G401 (cell line): ENCODE measurements around the gene SHROOM1. TPM values are rescaled to one million over a fixed set of nuclear protein-coding genes. Genes with fewer than 3 reads are reported as not detected.

Experiments used
- DNase-seq: peaks from one replicate; pipeline ENCODE4 v3.0.0-alpha.2; 2015; ENCODE audit warnings: low spot score
- in situ Hi-C: cut with HindIII; loops from 2 replicates; pipeline ENCODE4 v1.10.0; 2016; ENCODE audit warnings: low sequenced_read_pairs, mixed read lengths
- total RNA-seq: library from RNA; depleted of rRNA; stranded (reverse); fragments of >200 nt; shearing (Covaris generic); gene quantifications from 2 replicates; pipeline ENCODE4 v1.2.3, GENCODE V29; 2014

The SHROOM1 gene
- total RNA-seq, 1 experiment from 2014 or later: 5.9 TPM

DNA sequence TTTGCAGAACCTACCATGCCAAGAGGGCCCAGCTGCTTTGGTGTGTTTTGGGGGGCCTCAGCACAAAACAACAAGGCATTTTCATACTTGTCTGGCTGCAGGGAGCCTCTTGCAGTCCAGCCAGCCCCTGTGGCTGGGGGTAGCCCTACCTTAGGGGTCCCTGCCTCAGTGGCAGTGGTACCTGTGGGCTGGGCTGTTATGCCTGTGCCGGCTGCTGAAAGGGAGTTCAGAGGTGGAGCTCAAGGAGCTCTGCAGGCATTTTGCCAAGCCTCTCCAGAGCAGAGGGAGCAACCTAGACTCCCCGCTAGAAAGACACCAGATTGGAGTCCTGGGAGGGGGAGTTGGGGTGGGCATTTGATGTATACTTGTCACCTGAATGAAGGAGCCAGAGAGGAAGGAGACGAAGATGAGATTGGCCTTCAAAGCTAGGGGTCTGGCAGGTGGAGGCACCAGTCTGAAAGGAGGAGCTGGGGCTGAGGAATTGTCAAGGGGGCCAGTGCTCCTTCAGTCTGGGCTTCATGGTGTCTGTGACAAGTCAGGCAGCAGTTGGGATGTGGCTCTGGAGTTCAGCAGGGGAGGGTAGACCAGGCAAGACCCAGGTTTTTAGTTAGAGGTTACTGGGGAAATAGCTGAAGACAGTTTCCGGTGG, 1.5 kb downstream of the SHROOM1 start:
- DNase-seq: no peak
- in situ Hi-C loops: no loop called here

DNA sequence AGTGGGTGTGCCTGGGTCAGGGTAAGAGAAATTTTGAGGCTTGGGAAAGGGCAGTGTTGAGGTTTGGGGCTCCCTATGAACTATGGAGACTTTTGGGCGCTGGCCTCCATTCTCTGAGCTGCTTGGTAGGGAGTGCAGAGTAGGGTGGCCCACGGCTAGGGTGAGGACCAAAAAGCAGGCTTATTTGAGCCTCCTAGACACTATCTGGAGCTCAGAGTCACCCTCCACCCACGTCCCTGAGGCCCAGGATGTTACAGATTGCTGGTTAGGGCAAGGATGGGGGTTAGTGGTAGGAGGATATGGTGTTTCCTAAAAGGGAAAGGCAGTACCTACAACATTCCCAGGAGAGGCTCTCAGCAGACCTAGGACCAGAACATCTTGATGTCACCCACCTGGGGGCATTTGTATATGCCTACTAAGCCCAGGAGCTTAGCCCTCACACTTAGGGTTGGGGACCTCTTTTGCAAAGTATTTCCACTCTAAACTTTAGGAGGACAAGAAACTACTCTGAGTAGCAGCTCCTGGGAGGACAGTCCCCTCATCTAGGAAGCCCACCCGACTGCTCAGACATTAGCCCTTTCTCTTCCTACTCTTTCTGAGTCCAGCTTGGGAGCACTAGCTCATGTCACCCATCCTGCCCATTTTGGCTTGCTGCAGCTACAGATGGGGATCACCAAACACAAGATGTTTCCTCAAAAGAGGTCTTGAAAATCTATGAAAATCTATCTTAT, 2.3 kb downstream of the SHROOM1 start:
- no peak for DNase-seq
- in situ Hi-C loops: no loop called here

DNA sequence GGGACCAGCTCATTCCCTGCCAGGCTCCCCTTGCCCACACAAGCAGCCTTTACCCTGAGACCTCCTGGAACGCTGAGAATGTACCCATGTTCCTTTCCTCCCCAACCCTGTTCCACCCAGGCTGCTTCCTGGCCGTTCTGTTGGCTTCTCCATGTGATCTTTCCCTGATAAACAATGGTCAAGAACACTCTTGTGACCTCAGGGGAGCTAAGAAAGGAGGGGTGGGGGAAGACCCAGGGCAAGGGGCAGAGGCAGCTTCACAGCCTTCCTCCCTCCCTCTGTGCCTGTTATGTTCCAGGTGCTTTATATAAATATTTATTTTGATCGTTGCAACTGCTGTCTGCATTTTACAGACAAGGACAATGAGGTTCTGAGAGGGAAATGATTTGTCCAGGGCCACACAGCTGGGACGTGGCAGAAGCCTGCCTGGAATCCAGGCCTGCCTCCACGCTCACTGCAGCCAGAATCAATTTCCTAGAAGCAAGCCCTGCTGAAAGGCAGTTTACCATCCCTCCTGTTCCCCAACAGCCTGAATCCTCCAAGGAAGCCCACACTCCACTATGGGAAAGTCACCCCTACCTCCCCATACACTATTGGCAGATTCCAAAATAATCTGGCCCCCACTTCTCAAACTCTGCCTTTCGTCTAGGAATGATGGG, 3.9 kb downstream of the SHROOM1 start:
- in situ Hi-C loops: no loop called here
- no peak for DNase-seq

DNA sequence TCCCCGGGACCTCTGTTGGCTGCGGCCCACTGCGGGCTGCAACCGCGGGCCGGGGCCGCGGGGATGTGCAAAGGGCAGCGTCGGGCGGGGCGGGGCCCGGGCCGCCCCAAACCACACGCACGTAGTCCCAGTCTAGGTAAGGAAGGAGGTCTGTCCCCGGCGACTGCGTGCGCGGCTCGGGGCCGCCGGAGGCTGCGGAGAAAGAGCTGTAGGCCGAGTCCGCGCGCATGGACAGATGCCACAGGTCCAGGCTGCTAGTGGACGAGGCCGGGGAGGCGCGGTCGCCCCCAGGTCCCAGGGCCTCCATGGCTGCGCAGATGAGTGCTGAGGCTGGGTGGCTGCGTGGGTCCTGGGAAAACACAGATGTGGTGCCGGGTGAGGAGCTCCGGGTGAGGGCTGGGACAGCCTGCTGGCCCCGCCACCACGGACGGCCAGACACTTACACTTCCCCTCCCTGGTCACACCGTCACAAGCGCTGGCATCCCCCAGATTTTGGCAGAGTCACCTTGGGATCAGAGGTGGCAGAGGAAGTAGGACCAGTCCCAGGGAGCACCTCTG, 4.5 kb downstream of the SHROOM1 start:
- in situ Hi-C loops: no loop called here
- DNase-seq: no peak

DNA sequence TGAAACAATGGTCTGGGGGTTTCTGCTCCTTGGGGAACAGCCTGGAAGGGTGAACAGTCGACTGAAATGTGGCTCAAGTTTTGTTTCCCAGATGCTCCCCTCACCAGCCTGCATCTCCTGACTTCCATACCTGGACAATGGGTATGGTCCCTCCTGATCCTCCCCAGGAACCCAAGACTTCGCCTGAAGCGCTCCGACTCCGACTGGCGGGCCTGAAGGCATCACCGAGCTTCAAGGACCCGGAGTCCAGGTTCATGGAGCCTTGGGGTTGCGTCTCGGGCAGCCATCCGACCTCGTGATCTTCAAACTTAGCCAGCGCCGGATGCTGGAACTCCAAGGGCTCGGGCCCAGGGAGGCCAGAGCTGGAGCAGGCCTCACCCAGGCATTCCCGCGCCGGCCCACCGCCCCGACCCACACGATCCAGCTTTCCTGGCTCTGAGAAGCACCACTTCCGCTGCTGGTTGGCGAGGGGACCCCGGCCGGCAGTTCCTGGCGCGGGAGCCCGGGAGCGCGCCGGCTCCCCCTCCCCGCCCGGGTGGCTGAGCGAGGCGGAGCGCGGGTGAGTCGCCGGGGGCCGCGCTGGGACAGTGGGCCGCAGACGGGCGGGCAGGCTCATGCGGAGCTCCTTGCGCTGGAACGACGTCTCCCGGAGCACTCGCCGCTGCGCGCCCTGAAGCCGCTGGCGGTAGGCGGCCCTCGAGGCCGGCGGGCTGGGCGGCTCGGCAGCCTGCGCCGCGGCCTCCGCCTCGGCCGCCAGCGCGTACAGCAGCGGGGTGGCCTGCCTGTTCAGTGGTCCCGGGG, 5.2 kb downstream of the SHROOM1 start:
- in situ Hi-C loops: no loop called here
- DNase-seq: no peak

DNA sequence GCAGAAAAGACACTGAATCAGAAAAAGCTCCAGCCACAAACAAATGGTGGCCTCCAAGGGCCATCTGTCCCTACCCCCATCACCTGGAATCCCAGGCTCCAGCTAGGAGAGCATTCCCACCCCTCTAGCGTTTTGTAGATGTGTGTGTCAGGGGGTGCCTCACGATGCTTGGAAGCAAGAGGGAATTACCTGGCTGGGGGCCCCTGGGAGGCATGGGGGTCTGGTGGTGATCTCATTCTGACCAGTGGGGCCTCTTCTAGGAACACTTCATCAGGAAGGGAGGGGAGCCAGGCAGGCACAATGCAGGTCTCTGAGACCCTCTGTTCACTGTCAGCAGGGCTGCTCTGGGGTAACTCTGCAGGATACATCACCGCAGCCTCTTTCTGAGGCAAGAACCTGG, 6.0 kb downstream of the SHROOM1 start:
- DNase-seq: no peak
- in situ Hi-C loops: no loop called here

DNA sequence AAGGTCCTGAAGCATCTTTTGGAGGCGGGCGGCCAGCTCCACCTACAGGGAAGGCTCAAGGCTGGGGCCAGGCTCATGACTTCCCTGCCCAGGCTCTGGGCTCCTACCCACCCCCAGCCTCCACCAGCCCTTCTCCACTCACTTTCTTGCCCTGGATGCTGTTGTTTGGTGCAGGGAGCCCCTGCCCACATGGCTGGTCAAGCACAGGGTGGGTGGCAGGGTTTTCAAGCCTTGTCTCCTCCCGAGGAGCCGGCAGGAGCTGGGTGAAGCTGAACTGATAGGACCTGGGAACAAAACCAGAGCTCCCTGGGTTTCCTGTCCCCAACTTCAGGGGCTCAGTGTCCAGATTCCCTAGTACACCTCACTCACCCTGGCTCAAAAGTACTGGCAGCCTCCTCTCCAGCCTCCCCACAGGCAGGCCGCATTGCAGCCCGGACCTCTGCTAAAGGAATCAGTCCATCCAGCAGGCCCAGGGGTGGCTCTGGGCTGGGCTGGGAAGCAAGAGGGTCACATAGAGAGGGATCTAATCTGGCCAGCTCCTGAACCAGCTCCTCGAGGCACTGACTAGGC, 6.9 kb downstream of the SHROOM1 start:
- in situ Hi-C loops: no loop called here
- DNase-seq: peak; percentile 71

DNA sequence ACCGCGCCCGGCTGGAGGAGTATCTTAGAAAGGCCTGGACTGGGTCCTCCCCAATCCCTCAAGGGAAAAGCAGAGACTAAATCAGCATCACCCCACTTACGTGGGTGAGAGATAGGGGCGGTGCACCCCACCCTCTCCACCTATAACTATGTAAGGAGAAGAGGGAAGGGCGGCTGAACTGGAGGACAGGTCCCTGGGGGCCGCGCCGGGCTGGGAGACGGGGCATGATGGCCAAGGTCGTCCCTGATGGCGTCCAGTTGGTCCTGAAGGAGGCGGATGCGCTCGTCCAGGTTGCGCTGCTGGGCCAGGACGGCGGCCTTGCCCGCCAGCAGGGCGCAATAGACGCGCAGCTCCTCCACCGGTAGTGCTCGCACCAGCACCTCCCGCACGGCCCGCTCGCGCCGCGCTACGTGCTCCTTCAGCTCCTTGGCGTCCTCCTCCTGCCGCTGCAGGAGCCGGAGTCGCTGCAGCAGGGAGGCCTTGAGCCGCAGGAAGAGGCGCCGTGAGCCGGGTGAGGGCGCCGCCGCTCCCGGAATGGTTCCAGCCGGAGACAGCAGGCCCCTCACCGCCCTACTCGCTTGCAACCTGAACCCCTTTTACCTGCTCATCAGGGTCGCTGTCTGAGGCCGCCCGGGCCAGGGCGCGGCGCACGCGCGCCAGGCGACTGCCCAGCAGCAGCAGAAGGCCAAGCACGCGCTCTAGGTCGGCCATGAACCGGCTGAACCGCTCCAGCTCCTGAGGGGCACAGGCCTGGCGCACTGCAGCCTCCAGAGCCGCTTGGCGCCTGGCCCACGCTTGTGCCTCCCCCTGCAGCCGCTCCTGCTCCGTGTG, 7.6 kb downstream of the SHROOM1 start:
- DNase-seq: peak; percentile 71

DNA sequence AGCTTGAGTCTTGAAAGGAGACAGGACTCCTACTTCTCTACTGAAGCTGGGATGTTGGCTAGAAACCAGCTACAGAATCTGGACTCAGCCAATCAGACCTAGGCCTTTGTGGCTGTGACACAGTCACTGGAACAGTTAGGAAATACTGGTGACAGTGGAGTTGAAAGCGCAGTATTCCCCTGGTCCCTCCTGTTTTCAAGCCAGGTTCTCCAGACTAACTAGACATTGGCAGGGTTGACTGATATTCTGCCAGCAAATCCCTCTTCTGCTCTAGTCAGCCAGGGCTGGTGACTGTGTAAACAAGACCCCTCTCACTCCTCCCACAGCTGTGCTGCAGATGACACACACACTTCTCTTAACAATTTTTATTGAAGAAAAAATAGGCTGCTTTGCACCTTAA, 8.7 kb downstream of the SHROOM1 start:
- DNase-seq: peak; percentile 63
- in situ Hi-C loops: no loop called here

More for the DNA sequence above, 7.6 kb downstream of the SHROOM1 start:
- in situ Hi-C loops: no loop called here

DNA sequence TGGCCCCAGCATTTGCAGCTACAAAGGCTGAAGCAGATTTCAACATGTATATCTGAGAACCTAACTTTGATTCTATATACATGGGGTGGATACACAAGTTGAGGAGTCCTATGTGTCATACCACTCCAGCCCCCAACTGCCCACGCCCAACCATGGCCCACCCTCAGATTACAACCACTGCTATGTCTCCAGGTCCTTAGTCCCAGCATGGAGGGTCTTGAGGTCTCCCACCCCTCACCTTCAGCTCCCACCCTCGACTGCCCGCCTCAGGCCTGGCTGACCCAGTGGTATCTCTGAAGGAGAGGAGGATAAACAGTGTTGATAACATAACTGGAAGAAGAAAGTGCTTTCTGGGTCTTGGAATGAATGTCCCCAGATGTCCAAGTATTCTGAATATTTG, 9.1 kb downstream of the SHROOM1 start:
- no peak for DNase-seq
- in situ Hi-C loops: no loop called here

DNA sequence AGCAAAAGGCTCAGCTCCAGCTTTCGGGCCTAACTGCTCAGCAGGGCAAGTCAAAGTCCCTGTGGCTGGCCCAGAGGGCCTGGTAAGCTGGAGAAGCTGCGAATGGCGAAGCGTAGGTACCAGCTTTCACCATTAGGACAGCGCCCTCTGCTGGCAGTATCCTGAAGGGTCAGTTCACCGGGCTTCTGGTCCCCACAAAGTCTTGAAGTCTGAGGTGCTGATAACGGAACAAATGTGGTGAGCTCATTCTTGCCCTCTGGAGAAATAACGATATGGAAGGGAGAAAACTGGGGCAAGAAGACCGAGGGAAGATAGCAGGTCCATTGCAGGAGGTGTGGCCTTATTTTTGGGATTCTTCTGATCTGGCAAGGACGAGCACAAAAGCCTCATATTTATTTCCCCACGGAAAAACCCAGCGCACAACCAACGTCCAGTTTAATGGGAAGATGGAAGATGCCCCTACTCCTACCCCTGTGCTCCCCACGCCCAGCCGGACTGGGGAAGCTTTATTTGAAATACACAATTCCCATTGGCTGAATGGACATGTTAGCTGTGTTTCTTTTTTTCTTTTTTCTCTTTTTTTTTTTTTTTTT, 10.2 kb downstream of the SHROOM1 start:
- in situ Hi-C loops: no loop called here

DNA sequence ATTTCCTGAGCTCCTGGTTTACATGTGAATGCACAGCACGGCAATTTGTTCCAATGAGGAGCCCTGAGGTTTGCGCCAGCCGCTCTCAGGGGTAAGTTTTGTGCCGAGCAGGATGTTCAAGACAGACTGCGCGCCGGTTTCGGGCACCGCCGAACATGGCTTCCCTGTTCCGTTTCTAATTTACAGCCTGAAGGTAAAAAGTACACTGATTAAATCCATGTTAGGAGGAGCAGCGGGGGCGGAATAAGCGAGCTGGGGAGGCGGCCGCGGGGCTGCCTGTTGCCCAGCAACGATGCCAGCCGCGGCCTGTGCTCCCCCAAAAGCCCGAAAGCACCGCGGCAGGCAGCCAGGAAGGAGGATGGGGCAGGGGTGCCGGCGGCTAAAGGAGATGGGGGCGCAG, 11.0 kb downstream of the SHROOM1 start:
- in situ Hi-C loops: no loop called here
- peak; percentile 53 for DNase-seq

More for the DNA sequence above, 10.2 kb downstream of the SHROOM1 start:
- DNase-seq: peak; percentile 96

DNA sequence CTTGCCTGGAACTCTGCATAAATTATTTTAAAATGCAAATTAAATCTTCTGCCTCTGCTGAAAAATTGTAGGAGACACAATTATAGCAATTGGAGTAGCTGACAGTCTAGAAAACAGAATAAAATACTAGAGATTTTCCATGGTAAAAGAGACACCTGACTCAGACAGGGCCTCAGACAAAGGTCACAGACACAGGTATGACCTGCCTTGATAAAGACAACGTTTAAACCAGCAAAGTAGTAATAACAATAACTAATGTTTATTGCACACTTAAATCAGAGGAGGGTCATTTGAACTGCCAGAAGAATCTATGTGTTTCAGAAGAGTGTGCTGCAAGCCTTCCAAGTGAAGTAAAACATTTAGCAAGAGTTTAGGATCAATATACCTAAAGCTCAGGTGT, 13.4 kb downstream of the SHROOM1 start:
- DNase-seq: no peak
- in situ Hi-C loops: no loop called here

DNA sequence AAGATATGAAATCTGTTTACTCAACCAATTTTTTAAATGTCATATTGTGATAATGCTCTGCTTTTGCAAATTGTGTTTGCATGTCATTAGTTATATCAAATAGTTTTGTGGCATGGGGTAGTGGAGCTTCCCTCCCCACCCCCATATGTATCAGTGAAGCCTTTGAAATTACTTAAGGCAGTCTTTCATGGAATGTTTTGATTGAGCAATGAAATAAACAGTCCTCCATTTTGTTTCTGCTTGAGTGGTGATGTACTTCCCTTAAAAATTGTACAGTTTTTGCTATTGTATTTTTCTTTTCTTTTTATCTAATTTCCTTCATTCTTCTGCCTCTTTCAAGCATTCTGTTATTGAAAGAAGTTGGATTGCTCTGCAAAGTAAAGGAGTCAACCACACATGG, 13.9 kb downstream of the SHROOM1 start:
- no peak for DNase-seq
- in situ Hi-C loops: no loop called here

DNA sequence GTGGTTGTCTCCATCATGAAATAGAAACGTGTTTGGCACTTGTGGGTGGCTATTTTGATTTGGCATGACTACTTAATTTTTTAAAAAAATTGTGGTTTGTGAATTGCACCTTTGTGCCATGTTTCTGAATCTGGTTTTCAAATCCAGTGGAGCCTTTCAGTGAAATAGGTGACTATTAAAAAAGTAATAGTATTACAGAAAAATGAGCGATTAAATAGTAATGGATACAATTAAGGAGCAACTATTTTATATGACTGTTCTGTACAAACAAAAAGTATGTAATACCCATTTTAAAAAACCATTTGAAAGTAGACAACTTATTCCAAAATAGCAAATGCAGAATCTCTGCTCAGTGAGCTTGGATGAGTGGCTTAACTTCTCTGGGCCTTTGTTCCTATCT, 14.4 kb downstream of the SHROOM1 start:
- in situ Hi-C loops: no loop called here
- no peak for DNase-seq

DNA sequence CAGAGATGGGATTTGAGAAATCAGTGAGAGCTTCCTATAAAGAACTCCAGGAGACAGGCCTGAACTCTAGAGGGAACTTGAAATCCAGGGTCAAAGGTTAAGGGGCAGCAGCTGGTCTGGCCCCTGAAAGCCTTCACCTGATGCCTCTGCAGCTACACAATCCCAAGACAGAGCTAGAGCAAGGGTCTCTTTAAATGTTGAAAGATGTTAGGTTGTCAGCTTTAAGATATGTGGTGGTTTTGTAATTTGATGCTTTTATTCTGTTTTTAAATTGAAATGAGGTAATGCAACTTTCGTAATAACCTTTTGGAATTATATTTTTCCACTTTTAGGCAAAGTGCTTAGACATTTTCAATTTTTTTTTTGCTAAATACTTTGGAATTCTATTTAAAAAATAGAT, 15.0 kb downstream of the SHROOM1 start:
- DNase-seq: no peak
- in situ Hi-C loops: no loop called here

DNA sequence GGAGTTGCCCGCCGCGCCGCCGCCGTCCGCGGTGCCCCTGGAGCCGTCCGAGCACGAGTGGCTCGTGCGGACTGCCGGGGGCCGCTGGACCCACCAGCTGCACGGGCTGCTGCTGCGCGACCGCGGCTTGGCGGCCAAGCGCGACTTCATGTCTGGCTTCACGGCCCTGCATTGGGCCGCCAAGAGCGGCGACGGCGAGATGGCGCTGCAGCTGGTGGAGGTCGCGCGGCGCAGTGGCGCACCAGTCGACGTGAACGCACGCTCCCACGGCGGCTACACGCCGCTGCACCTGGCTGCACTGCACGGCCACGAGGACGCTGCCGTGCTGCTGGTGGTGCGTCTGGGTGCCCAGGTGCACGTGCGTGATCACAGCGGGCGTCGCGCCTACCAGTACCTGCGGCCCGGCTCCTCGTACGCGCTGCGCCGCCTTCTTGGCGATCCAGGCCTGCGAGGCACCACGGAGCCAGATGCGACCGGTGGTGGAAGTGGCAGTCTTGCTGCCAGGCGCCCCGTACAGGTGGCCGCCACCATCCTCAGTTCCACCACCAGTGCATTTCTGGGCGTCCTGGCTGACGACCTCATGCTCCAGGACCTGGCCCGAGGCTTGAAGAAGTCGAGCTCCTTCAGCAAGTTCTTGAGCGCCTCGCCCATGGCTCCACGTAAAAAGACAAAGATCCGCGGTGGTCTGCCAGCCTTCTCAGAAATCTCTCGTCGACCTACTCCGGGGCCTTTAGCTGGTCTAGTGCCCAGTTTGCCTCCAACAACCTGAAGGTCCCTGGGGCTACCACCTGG, 15.7 kb downstream of the SHROOM1 start:
- no peak for DNase-seq
- in situ Hi-C loops: no loop called here
